Activated CD4-positive, alpha-beta T cell treated with anti-CD3 and anti-CD28 coated beads, Interleukin-2, amount 10 ng/mL, durations not matched to agents 24 days and 14 days (primary cell): ENCODE measurements around the gene CASQ2. TPM values are rescaled to one million over a fixed set of nuclear protein-coding genes. Genes with fewer than 3 reads are reported as not detected.

ENCODE experiments used
- DNase-seq: peaks from one replicate; pipeline ENCODE4 v3.0.0; 2022
- H3K27ac Mint-ChIP-seq: one replicate; pipeline ENCODE4 v1.8.0; 2022; ENCODE audit warnings: mild to moderate bottlenecking, mixed read lengths
- H3K27me3 Mint-ChIP-seq: one replicate; pipeline ENCODE4 v1.8.0; 2022; ENCODE audit warnings: mixed read lengths
- H3K36me3 Mint-ChIP-seq: one replicate; pipeline ENCODE4 v1.8.0; 2022; ENCODE audit warnings: low read depth, mild to moderate bottlenecking, mixed read lengths
- H3K4me1 Mint-ChIP-seq: one replicate; pipeline ENCODE4 v1.8.0; 2021; ENCODE audit warnings: mixed read lengths
- H3K4me3 Mint-ChIP-seq: one replicate; pipeline ENCODE4 v1.8.0; 2022; ENCODE audit warnings: mild to moderate bottlenecking, moderate library complexity, mixed read lengths
- H3K9me3 Mint-ChIP-seq: one replicate; pipeline ENCODE4 v1.8.0; 2021; ENCODE audit warnings: mixed read lengths
- intact Hi-C: fragments of 100-400 bp; cut with micrococcal nuclease; formaldehyde crosslinking; loops from one replicate; pipeline ENCODE4 v1.15.1; 2023
- total RNA-seq: library from RNA; stranded (reverse); gene quantifications from 2 replicates; pipeline ENCODE4 v1.2.3, GENCODE V29; 2022

The CASQ2 gene
- not detected in 2 replicates for total RNA-seq

DNA sequence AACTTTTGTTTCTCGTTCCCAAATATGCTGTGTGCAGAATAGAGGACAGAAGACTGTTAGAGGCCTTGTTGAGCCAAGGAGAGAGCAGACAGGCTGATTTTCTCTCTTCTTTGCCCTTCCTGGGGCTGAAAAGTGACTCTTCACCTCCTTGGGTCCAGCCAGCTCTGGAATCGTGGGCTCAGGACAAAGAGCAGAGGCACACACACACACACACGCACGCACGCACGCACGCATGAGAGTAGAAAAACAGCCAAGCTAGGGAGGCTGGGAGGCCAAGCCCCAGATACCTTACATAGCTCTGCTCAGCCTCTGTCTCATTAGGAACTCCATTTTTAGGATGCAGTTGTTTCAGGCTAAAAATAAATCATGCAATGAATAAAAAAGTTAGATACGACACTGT, at the start of gene CASQ2:
Gene CASQ2 (minus strand): TSS at position 166 of the 400 bp plus-strand sequence. CDS start 173 bp downstream, outside the sequence.
- no peaks in the 10 kb centered on the region for H3K36me3 Mint-ChIP-seq
- no peaks in the 10 kb centered on the region for H3K9me3 Mint-ChIP-seq
- no peaks in the 10 kb centered on the region for H3K27me3 Mint-ChIP-seq
- H3K4me3 Mint-ChIP-seq, result no peak within 1 kb of the TSS
- DNase-seq, result peak; percentile 24
- H3K27ac Mint-ChIP-seq, result no peak within 1 kb of the TSS
- no peaks in the 10 kb centered on the region for H3K4me1 Mint-ChIP-seq
- intact Hi-C loops, result no loop called here

DNA sequence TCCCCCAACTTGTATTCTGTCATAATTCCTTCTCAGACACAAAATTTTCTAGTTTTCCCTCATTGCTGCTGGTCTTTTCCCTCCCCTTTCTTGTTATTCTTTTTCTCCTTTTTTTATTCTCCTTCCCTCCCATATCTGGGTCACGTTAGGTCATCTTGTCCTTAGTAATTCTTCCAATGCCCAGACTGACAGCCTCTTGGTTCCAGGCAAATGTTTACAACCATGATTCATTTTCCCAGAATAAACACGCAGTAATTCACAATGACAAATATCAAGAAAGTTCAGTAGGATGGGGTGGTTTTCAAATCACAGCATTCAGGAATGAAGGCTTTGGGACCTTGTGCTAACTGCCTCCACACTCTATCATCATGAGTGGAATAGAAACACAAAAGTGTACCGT, 47.2 kb upstream of the CASQ2 start:
- no peaks in the 10 kb centered on the region for H3K36me3 Mint-ChIP-seq
- no peak overlapping the region for H3K27ac Mint-ChIP-seq
- DNase-seq, result no peak
- intact Hi-C loops, result no loop called here
- no peaks in the 10 kb centered on the region for H3K4me1 Mint-ChIP-seq
- H3K4me3 Mint-ChIP-seq, result no peak overlapping the region
- no peaks in the 10 kb centered on the region for H3K9me3 Mint-ChIP-seq
- peaks cover 2% of the 10 kb centered on the region for H3K27me3 Mint-ChIP-seq

DNA sequence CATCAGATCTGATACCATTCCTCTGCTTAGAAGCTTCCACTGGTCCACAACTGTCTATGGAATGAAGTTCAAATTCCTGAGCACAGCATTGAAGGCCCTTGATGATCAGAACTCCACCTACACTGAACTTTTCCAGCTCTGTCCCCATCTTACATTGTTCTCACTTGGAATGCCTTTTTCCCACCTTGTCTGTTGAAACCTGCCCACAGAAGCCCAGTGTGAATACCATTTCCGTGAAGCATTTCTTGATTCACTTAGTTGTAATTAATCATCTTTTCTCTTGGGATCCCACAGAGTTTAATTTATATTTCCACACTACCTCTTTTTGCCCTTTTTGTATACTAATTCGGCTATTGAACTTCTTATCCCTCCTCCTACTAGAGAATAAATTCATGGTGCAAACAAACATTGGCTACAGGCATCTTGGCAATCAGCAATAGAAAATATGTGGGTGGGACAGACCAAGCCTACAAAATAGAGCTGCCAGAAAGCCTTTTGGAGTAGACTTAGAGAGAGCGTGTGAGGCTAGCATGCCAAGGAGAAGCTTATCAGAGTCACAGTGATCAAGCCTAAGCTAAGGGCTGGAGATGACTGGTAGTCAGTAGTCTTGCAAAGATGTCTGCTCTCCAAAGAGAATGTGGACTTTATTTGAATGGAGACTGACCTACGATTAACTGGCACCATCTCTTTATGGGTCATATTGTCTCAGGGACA, 46.3 kb upstream of the CASQ2 start:
- no peak overlapping the region for H3K4me3 Mint-ChIP-seq

DNA sequence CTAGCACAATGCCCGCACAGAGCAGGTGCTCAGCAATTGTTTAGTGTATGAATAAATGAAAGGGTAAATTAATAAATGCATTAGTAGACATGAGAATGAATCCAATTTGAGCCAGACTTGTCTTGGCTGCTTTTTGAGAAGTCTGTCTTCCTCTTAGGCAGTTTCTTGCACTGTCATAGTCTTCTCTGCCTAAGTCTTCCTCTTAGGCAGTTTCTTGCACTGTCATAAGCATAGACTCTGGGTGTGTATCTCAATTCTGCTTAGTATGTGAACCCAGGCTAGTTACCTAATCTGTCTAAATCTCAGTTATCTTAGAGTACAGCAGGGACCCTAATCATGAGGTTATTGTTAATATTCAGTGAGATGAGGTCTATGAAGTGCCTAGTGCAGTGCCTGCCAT, 45.2 kb upstream of the CASQ2 start:
- peak; percentile 26 for DNase-seq
- no peaks in the 10 kb centered on the region for H3K9me3 Mint-ChIP-seq
- no peak overlapping the region for H3K4me3 Mint-ChIP-seq
- H3K36me3 Mint-ChIP-seq, result no peaks in the 10 kb centered on the region
- H3K27ac Mint-ChIP-seq, result no peak overlapping the region
- intact Hi-C loops, result no loop called here
- H3K27me3 Mint-ChIP-seq, result peaks cover 4% of the 10 kb centered on the region
- no peaks in the 10 kb centered on the region for H3K4me1 Mint-ChIP-seq

More for the DNA sequence above, 46.3 kb upstream of the CASQ2 start:
- Mint-ChIP-seq H3K9me3 (no peaks in the 10 kb centered on the region), H3K4me1 (no peaks in the 10 kb centered on the region), H3K27me3 (peaks cover 2% of the 10 kb centered on the region), H3K27ac (no peak overlapping the region), H3K36me3 (no peaks in the 10 kb centered on the region)
- intact Hi-C loops, result no loop called here
- no peak for DNase-seq

DNA sequence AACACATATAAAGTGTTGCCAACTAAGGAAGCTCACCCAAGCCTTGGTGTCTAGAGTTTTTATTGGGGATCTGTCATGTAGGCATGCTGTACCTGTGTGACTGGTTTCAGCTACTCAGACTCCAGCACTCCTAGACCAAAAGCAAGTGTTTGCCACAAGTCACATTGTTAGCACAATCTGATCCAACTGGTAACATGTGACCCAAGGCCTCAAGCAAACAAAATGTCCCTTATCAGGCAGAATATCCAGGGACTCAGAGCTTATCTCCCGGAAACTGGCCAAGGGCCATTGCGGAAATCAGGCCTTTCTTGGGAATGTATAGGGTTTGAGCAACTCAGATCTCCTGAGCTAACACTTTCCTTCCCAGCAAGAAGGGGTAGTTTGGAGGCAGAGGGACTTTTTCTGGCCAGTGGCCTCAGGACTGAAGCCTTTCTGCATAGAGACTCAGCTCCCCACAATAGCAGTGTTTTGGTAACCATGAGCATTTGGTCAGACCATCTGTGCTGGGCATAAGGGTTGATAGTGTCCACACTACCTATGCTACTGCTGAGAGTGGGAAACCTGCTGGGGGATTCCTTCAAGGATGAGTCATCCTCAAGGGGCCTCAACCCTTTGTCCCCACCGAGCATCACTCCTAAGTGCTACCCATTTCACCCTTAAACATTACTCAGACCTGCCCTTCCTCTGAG, 42.8 kb upstream of the CASQ2 start:
- no peaks in the 10 kb centered on the region for H3K9me3 Mint-ChIP-seq
- H3K36me3 Mint-ChIP-seq, result no peaks in the 10 kb centered on the region
- H3K4me1 Mint-ChIP-seq, result no peaks in the 10 kb centered on the region
- intact Hi-C loops, result no loop called here
- no peak overlapping the region for H3K4me3 Mint-ChIP-seq
- peaks cover 9% of the 10 kb centered on the region for H3K27me3 Mint-ChIP-seq
- H3K27ac Mint-ChIP-seq, result no peak overlapping the region
- DNase-seq, result peak; percentile 43

DNA sequence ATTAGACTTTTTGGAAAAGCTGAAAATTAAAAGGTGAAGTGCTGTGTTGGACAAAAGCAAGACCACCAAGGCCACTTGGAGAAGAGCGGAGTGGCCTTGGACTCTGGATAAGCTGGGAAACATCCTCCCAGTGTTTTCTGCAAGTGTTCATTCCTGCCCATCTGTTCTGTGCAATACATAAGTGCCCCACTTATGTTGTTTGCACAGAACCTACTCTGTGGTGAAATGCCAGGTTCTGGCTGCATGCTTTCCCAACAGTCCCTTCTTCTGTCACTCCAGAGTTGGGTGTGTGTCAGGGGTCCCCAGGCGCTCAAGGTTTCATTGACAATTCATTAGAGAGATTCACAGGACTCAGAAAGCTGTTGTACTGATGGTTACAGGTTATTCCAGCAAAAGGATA, 42.1 kb upstream of the CASQ2 start:
- Mint-ChIP-seq H3K4me1 (no peaks in the 10 kb centered on the region), H3K27me3 (peaks cover 10% of the 10 kb centered on the region), H3K4me3 (no peak overlapping the region), H3K9me3 (no peaks in the 10 kb centered on the region), H3K36me3 (no peaks in the 10 kb centered on the region), H3K27ac (no peak overlapping the region)
- intact Hi-C loops, result no loop called here
- DNase-seq, result peak; percentile 20

DNA sequence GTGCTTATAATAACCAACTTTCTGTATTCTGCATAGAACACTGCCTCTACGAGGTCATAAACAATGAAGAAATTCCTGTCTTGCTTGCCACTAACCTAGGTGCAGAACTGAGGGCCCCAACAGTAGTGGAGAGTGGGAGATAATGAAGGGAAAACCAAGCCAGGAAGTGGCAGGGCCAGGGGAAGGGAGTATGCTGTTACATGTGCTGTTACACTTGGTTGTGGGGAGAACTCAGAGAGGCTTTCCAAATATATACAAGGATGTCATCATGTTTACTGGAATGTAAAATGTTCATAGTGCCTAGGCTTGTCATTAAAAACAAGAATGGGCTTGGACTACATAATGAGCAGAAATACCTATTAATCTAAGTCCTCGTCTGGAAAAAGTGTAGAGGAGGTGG, 41.3 kb upstream of the CASQ2 start:
- Mint-ChIP-seq H3K9me3 (no peaks in the 10 kb centered on the region), H3K27ac (no peak overlapping the region), H3K4me1 (no peaks in the 10 kb centered on the region), H3K27me3 (peaks cover 11% of the 10 kb centered on the region), H3K4me3 (no peak overlapping the region), H3K36me3 (no peaks in the 10 kb centered on the region)
- peak; percentile 41 for DNase-seq
- intact Hi-C loops, result loop anchor here (5.0 kb wide), 1 partner anchor 687 kb away; no protein-coding TSS in a partner anchor

DNA sequence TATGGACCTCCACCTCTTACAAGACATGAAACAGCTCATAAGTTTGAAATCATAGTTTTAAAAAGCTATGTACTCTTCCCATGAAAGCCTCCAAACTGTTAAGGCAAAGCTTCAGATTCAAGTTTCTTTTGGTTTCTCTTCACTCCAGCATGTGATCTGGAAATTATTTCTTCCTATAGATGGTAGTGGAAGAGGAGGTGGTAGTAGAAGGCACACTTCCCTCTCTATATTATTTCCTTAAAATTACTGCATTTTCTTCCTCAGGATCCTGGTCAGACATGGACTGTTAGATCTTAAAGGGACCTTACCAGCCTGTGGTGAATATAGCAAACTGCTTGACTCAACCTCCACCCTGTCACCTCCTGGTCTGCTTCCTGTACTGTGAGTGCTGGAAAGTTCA, 40.6 kb upstream of the CASQ2 start:
- no peaks in the 10 kb centered on the region for H3K36me3 Mint-ChIP-seq
- no peaks in the 10 kb centered on the region for H3K4me1 Mint-ChIP-seq
- H3K9me3 Mint-ChIP-seq, result no peaks in the 10 kb centered on the region
- H3K27me3 Mint-ChIP-seq, result peaks cover 11% of the 10 kb centered on the region
- no peak overlapping the region for H3K4me3 Mint-ChIP-seq
- H3K27ac Mint-ChIP-seq, result no peak overlapping the region
- DNase-seq, result no peak
- intact Hi-C loops, result loop anchor here (5.0 kb wide), 1 partner anchor 688 kb away; no protein-coding TSS in a partner anchor

DNA sequence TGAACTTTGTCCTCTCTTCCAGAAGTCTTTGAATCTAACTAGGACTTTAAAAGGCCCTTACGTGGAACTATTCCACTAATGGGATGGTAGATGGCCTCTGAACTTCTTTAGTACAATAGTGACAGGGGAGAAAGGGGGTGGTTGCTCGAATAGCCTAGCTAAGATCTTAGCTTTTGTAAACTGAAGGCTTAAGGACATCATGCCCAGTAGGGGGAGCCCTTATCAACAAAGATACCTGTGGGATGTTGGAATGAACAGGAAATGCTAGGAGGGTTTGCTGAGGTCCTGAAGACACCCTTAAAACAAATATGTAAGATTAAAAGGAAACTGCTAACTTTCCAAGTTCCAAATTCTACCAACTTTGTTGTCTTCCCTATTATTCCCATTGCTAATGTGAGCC, 39.2 kb upstream of the CASQ2 start:
- no peaks in the 10 kb centered on the region for H3K4me1 Mint-ChIP-seq
- H3K4me3 Mint-ChIP-seq, result no peak overlapping the region
- intact Hi-C loops, result loop anchor here (1.0 to 5.0 kb wide), 3 partner anchors 174 to 690 kb away; no protein-coding TSS in a partner anchor
- peak; percentile 86 for DNase-seq
- no peaks in the 10 kb centered on the region for H3K36me3 Mint-ChIP-seq
- no peaks in the 10 kb centered on the region for H3K9me3 Mint-ChIP-seq
- peaks cover 13% of the 10 kb centered on the region for H3K27me3 Mint-ChIP-seq
- H3K27ac Mint-ChIP-seq, result no peak overlapping the region

DNA sequence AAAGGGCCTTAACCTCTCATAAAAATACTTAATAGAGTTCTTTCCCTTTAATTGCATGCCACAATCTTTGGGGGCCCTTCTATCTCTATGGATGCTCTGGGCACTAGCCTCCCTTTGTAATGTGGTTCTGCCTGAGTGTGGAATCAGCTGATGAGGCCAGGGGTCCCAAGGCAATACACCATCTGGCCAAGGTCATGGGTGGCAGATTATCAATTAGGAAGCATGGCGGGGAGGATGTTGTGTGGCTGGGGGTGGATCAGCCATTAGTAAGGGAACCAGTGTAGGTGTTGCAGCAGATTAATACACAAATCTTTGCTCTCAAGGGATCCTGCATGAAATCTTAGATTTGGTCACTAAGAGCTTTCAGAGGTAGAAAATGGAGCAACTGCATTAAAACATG, 37.1 kb upstream of the CASQ2 start:
- intact Hi-C loops, result loop anchor here (5.0 kb wide), 1 partner anchor 692 kb away; no protein-coding TSS in a partner anchor
- peak; percentile 30 for DNase-seq
- Mint-ChIP-seq H3K4me3 (no peak overlapping the region), H3K27ac (no peak overlapping the region), H3K4me1 (no peaks in the 10 kb centered on the region), H3K36me3 (no peaks in the 10 kb centered on the region), H3K9me3 (no peaks in the 10 kb centered on the region), H3K27me3 (peaks cover 18% of the 10 kb centered on the region)

DNA sequence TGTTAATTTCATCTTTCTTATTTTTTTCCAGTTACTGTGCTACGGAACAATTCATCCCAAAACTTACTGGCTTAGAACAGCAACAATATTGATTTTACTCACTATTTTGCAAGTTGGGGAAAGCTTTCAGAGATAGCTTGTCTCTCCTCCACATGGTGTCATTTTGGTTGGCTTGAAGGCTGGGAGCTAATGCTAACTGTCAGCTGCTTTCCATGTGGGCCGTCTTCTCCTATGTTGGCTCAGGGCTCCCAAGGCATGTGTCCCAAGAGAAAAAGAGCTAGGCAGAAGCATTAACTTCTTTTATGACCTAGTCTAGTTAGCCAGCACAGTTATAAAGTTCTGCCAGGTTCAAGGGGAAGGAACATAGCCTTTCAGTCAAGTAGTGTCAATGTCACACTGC, 33.9 kb upstream of the CASQ2 start:
- intact Hi-C loops, result no loop called here
- no peaks in the 10 kb centered on the region for H3K9me3 Mint-ChIP-seq

DNA sequence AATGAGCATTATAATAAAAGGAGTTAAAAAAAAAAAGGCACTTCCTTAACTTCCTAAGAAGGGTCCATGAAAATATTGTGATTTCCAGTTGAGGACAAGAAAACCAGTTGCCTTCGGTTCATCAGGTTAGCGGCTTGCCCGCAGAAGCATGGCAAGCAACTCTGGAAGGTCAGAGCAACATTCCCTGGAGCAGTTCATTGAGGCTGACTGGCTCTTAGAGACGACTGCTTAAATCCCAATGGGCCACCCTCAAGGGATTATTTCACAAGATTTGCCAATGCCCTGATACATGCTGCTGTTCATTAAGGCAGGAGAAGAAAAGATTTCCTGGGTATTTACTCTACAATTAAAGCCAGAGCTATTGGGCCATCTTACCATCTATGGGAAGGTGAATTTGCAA, 29.0 kb upstream of the CASQ2 start:
- Mint-ChIP-seq H3K27ac (no peak overlapping the region), H3K36me3 (no peaks in the 10 kb centered on the region), H3K4me3 (no peak overlapping the region), H3K9me3 (no peaks in the 10 kb centered on the region), H3K4me1 (no peaks in the 10 kb centered on the region), H3K27me3 (peaks cover 24% of the 10 kb centered on the region)
- intact Hi-C loops, result no loop called here
- peak; percentile 16 for DNase-seq

More for the DNA sequence above, 33.9 kb upstream of the CASQ2 start:
- H3K4me1 Mint-ChIP-seq, result no peaks in the 10 kb centered on the region
- H3K36me3 Mint-ChIP-seq, result no peaks in the 10 kb centered on the region
- H3K4me3 Mint-ChIP-seq, result no peak overlapping the region
- peak; percentile 42 for DNase-seq
- peaks cover 23% of the 10 kb centered on the region for H3K27me3 Mint-ChIP-seq
- H3K27ac Mint-ChIP-seq, result no peak overlapping the region

DNA sequence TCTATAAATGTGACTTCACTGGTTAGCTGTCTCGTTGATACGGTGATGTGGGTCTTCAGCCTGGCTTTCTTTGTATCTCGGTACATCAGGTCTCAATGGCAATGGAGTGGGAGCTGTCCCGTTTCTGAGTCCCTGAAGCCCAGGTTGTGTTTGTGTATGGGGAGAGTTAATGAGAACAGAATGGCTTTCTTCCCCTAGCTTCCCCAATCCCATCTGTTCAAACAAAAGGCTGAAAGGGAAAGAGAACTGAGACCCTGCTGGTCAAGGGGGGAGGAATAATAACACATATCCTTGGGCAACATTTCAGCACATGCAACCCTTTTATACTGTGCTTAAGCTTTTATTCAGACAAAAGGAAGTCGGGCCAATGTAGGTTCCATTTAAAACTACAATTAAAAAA, 28.4 kb upstream of the CASQ2 start:
- no peaks in the 10 kb centered on the region for H3K4me1 Mint-ChIP-seq
- no peak overlapping the region for H3K27ac Mint-ChIP-seq
- no peaks in the 10 kb centered on the region for H3K36me3 Mint-ChIP-seq

DNA sequence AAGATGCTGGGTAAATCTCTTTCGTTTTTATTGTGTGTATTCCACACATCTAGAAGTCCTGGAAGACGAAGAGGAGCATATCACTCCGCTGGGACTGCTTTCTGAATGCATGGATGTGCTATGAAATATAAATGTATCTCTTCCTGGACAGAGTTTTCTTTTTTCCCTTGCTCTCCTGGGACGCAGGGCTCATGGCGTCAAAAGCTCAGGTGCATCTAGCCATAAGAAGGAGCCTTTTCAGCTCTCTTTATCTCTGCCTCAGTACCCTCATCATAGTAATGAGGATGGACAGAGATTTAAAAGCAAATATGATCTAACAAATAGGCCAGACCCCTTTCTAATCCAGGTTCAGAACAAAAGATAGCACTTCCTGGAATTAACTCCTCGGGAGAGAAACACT, 27.5 kb upstream of the CASQ2 start:
- Mint-ChIP-seq H3K27ac (no peak overlapping the region), H3K4me1 (no peaks in the 10 kb centered on the region), H3K9me3 (no peaks in the 10 kb centered on the region), H3K36me3 (no peaks in the 10 kb centered on the region), H3K4me3 (no peak overlapping the region), H3K27me3 (peaks cover 24% of the 10 kb centered on the region)
- peak; percentile 17 for DNase-seq
- intact Hi-C loops, result no loop called here

More for the DNA sequence above, 28.4 kb upstream of the CASQ2 start:
- intact Hi-C loops, result no loop called here
- Mint-ChIP-seq H3K4me3 (no peak overlapping the region), H3K9me3 (no peaks in the 10 kb centered on the region), H3K27me3 (peaks cover 24% of the 10 kb centered on the region)
- DNase-seq, result no peak
